ENCODE data around the gene DIPK1A.

- TF ChIP-seq EGR1 (IDR thresholded peaks at IDR 0.05) (no peak), EP300 (IDR thresholded peaks at IDR 0.05; ENCODE audit: borderline replicate concordance) (no peak), USF1 (IDR thresholded peaks at IDR 0.05) (no peak), RAD21 (IDR thresholded peaks at IDR 0.05; ENCODE audit: low read depth) (no peak)
Observed at GRCh38 chr1:92944901-92945747, 16.1 kb downstream of the DIPK1A start.
